ELR (cell line): ENCODE data around the gene OSCP1.
A peak's percentile ranks its signal among the peaks of the same experiment; 100 is the strongest.
"Not testable (repeated sequence)": the region's sequence is repeated elsewhere in the genome, so short reads cannot be mapped to it uniquely, and the experiment has no call there.

Experiments
- DNase-seq: peaks from one replicate; pipeline ENCODE4 v3.0.0-alpha.2; 2015; ENCODE audit warnings: low read depth

OSCP1 gene

GRCh38 chr1:36450270-36450918 is at the start of gene OSCP1:
Gene OSCP1 (minus strand): TSS chr1:36450451. CDS start chr1:36450369, 82 bp downstream.
- peak; percentile 96 for DNase-seq

DNA sequence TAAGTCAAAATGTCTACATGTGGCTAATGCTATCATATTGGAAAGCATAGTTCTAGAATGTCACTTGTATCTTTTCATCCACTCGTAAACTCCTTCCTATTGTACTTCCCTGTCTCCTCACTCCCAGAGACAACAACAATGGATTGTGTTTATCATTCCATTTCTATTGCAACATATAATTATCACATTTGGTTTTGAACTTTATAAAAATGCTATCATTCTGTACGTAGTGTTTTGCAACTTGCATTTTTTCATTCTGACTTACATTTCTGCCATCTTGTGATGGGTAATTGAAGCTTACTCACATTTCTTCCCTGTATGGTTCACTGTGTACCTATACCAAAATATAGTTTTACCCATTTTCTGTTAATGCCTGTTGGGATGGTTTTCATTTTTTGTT is 47.0 kb upstream of the OSCP1 start:
- no peak for DNase-seq

- no peak for DNase-seq
These were observed 44.7 kb upstream of the OSCP1 start for GRCh38 chr1:36494971-36495370.

DNA sequence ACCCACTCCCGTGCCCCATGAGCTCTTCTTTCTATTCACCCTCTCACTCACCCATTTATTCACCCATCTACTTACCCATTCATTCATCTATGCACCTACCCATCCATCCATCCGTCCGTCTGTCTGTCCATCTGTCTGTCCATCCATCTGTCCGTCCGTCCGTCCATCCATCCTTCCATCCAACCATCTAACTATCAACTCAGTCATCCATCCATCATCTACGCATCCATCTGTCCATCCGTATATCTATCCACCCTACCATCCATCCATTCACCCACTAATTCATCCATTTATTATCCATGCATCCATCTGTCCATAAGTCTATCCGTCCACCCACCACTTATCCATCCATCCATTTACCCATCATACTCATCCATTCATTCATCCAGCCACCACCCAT is 43.3 kb upstream of the OSCP1 start:
- DNase-seq = no peak

DNA sequence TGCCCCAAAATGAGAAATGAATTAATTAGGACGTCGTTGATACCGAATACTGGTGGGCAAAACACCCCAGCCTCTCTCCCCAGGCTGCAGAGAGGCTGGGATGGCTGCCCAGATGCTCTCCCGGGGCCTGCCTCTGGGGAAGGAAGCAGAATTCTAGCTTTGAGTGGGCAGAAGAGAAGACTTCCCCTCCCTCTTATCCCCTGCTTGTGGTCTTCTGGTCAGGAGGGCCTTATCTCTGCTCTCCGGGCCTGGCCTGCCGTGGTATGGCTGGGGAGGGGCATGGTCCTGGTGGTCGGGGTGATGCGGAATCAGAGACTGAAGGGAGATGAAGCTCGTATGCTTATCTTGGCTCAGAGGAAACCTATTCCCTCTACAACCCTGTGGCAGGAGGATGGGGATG is 42.2 kb upstream of the OSCP1 start:
- no peak for DNase-seq

- not testable (repeated sequence) for DNase-seq
These were observed 39.2 kb upstream of the OSCP1 start for GRCh38 chr1:36489258-36490051.

GRCh38 chr1:36487906-36488305 is 37.7 kb upstream of the OSCP1 start:
- no peak for DNase-seq

- not testable (repeated sequence) for DNase-seq
These were observed 37.1 kb upstream of the OSCP1 start for GRCh38 chr1:36487336-36487725.

DNA sequence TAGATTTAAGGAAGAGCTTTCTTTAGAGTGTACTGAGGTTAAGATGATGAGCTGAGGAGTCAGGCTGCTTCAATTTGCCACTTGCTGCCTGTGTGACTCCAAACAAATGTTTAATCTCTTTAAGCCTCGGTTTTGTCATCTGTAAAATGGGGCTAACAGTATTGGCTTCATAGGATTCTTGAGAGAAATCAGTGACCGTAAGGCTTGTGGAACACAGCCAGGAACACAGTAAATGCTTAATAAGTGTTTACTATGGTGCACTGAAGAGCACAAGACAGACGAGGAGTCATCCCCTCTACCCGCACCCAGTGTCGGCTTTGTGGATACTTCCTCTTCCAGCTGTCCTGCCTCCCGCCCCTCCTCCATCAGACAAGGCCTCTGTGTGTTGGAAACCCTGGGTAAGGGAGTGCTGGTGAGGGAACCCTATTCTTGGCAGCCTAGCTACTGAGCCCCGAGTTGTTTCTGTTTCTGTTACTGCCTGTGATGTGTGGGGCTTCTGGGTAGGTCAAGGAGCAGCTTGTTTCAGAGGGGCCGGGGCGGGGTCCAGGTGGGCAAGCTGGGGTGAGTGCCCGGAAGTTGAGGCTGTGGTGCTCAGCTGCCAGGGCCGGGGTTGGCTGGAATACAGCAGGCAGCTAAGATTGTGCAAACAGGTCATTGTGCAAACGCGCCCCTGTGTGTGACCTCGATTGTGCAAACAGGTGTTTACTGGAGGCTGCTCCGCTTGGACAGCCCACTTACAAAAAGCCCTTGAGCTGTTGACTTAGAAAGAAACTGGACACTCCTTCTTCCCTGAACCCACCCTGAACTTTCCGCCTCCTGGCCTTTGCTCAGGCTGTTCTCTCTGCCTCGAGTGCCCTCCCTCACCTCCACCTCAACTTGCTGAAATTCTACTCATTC is 36.4 kb upstream of the OSCP1 start:
- DNase-seq = no peak

GRCh38 chr1:36486093-36486438 is 35.8 kb upstream of the OSCP1 start:
- no peak for DNase-seq

GRCh38 chr1:36484099-36484498 is 33.8 kb upstream of the OSCP1 start:
- DNase-seq = no peak

DNA sequence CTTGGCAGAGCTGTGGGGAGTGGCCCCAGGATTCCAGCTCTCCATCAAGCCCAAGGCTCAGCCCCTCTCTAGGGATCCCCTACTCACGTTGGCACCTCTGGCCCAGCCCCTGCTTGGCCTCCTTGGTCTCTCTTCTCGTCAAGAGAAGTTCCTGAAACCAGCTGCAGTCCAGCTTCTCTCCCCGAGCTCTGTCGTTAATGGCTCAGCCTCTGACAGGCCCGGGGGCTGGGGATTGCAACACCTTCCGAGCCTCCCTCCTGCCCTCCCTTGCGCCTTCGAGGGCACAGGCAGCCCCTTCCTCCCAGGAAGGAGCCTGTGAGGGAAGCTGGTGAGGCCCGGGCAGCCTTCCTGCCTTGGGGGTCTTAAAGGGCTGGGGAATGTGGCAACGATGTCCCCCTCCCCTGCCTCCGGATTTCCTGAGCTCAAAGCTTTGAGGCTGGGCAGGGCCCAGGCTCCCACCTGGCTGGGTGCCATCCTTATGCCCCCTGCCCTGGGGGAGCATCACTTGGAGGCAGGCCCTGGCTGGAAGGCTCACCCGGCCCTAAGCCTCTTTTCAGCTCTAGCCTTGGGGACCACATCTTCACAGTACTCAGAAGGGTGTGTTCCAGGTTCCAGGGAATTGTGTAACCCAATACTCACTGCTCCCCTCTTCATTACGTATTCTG is 32.6 kb upstream of the OSCP1 start, which contains the start of gene CSF3R:
TSS of gene CSF3R (minus strand) at position 190 of the 665 bp plus-strand sequence. CDS start 3,417 bp downstream, outside the sequence.
- DNase-seq = no peak

DNA sequence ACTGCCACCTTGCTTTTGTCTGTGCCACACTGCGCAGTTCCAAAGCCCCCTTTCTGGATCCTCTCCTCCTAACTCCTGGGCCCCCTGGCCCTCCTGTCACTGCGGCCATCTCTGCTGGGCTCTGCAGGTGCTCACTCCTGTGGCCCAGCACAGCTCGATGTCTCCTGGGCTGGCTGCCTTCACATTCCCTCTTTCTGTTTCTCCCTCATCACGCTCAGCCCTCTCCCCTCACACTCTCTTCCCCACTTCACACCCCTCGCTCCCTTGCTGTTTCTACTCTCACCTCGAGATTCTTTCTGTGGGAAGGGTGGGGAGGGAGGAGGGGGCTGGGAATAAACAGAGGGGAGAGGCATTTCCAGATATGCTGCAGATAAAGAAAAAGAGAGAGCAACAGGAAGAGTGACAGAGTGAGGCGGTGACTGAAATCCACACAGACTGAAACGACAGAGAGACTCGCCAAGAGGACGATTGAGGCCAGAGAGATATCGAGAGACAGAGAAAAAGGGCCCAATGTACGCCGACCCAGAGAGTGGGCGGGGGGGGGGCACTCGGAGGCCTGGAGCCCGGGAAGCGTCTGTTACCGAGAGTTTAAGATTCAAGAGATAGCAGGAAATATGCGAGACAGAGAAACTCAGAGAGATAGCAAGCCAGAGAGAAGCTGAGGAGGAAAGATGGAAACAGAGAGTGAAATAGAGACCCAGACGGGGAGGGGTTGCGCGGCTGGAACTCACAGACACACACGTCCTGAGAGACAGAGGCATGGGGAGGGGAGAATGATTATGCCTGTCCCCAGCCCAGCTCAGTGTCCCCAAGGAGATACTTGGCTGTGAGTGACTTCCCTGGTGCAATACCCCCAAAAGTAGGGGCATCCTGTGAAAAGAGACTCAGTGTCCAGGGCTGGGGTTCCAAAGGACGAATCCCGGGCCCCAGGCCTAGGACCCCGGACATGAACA is 31.8 kb upstream of the OSCP1 start:
- no peak for DNase-seq

DNA sequence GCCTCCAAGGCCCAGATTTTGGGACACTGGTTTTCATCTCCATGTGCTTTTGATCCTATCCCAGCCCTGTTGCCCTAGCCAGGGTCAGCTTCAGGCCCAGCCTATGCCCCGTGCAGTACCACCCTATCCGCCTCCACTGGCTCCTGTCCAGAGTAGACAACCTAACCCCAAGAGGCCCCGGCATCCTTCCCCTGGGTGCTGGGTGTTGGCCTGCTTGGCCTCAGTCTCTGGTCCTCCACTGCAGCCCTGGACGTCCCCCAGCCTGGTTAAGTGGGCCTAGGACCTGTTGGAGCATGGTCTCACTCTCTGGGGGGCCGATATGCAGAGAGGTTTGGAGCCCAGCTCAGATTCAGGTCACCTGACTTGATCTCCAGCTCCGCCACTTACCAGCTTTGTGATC is 30.8 kb upstream of the OSCP1 start:
- DNase-seq = no peak

GRCh38 chr1:36480161-36480560 is 29.9 kb upstream of the OSCP1 start:
- no peak for DNase-seq

GRCh38 chr1:36479505-36480051 is 29.3 kb upstream of the OSCP1 start:
- DNase-seq = peak; percentile 16

GRCh38 chr1:36477615-36478014 is 27.4 kb upstream of the OSCP1 start:
- not testable (repeated sequence) for DNase-seq

- DNase-seq = no peak
These were observed 26.7 kb upstream of the OSCP1 start for GRCh38 chr1:36476945-36477344.

GRCh38 chr1:36475910-36476604 is 25.8 kb upstream of the OSCP1 start:
- DNase-seq = no peak

DNA sequence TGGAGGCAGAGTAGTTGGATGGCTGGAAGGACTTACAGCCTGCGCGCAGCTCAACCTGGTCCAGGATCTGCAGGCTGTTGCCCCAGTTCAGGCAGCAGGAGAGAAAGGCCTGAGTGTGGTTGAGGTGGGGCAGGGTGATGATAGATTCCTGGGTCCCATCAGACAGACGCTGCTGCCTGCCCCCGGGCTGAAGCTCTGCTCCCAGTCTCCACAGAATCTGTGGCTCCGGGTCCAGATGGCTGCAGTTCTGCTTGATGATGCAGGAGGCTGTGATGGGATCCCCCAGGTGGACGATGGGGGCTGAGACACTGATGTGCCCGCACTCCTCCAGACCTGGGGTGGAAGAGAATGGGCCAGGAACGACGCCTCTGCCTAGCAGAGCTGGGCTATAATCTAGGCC is 25.1 kb upstream of the OSCP1 start:
- DNase-seq = no peak
